T-cell (primary cell): ENCODE measurements around the gene CPNE6. TPM values are rescaled to one million over a fixed set of nuclear protein-coding genes. Genes with fewer than 3 reads are reported as not detected.
"Not testable (repeated sequence)": the region's sequence is repeated elsewhere in the genome, so short reads cannot be mapped to it uniquely, and the experiment has no call there.

Experiments
- ATAC-seq, 4 experiments: fragments of 200-7000 bp in 3 of 4; fragments of 150-1000 bp in 1 of 4; cut with Tn5 transposase; replicated peaks in 1 of 4; 1 replicate in 3 of 4; 2 replicates in 1 of 4; pipeline ENCODE4 v1.10.0; 2021; ENCODE audit warnings: moderate library complexity in 3 of 4, mild to moderate bottlenecking in 2 of 4, moderate number of reproducible peaks in 1 of 4
- CTCF ChIA-PET, 2 donors: fragments of 300-600 bp; sonication (Branson Sonifier 250); formaldehyde crosslinking; loops; one replicate each; lab custom pipeline; 2022; ENCODE audit warnings: antibody characterized with exemption in 2 of 2; lab: Charles Lee
- POLR2A ChIA-PET, 2 donors: fragments of 300-600 bp; sonication (Branson Sonifier 250); formaldehyde crosslinking; loops; one replicate each; lab custom pipeline; 2022; ENCODE audit warnings: antibody characterized with exemption in 2 of 2; lab: Charles Lee
- DNase-seq, 35 experiments: peaks; one replicate each; pipeline versions ENCODE4 v3.0.0 to v3.0.0-alpha.2; 2013 to 2023
- H3K27ac ChIP-seq: one replicate; pipeline ENCODE4 v1.5.1; 2013; ENCODE audit warnings: low read length
- H3K27me3 ChIP-seq, 2 experiments: replicated peaks in 1 of 2; 1 replicate in 1 of 2; 2 replicates in 1 of 2; pipeline versions ENCODE4 v1.6.1 to v1.7.0; 2013; ENCODE audit warnings: low read length in 1 of 2, mixed read lengths in 1 of 2; ENCODE audit not compliant: control insufficient read depth in 2 of 2, insufficient read depth in 2 of 2; ENCODE audit errors: extremely low read depth in 1 of 2
- H3K36me3 ChIP-seq, 2 donors: 1 replicate in 1 of 2; 2 replicates in 1 of 2; pipeline versions ENCODE4 v1.6.1 to v1.7.0; 2013; ENCODE audit warnings: low read length in 1 of 2; ENCODE audit not compliant: control insufficient read depth in 2 of 2, insufficient read depth in 1 of 2; ENCODE audit errors: extremely low read depth in 1 of 2
- H3K4me1 ChIP-seq, 2 experiments: 1 replicate in 1 of 2; 2 replicates in 1 of 2; pipeline versions ENCODE4 v1.6.1 to v1.7.0; 2013; ENCODE audit warnings: low read length in 2 of 2, mixed read lengths in 1 of 2; ENCODE audit not compliant: insufficient read depth in 2 of 2, control insufficient read depth in 1 of 2; ENCODE audit errors: extremely low read depth in 1 of 2
- H3K4me3 ChIP-seq, 2 donors: 1 replicate in 1 of 2; 2 replicates in 1 of 2; pipeline versions ENCODE4 v1.5.1 to v1.7.0; 2013; ENCODE audit warnings: mild to moderate bottlenecking in 2 of 2, low read length in 1 of 2, moderate library complexity in 1 of 2; ENCODE audit not compliant: control insufficient read depth in 1 of 2; ENCODE audit errors: extremely low read depth in 1 of 2
- H3K9me3 ChIP-seq: 2 replicates; pipeline ENCODE4 v1.7.0; 2013
- H3K27ac Mint-ChIP-seq, 2 donors: one replicate each; pipeline ENCODE4 v1.8.0; 2020 to 2021; ENCODE audit warnings: mild to moderate bottlenecking in 2 of 2, mixed read lengths in 2 of 2
- H3K27me3 Mint-ChIP-seq, 2 donors: one replicate each; pipeline ENCODE4 v1.8.0; 2021 to 2022; ENCODE audit warnings: mixed read lengths in 2 of 2
- H3K36me3 Mint-ChIP-seq: one replicate; pipeline ENCODE4 v1.8.0; 2021; ENCODE audit warnings: mixed read lengths
- H3K4me1 Mint-ChIP-seq, 3 donors: one replicate each; pipeline ENCODE4 v1.8.0; 2020 to 2022; ENCODE audit warnings: mixed read lengths in 3 of 3, mild to moderate bottlenecking in 1 of 3
- H3K4me3 Mint-ChIP-seq, 3 donors: one replicate each; pipeline ENCODE4 v1.8.0; 2020 to 2022; ENCODE audit warnings: mild to moderate bottlenecking in 3 of 3, mixed read lengths in 3 of 3, moderate library complexity in 3 of 3
- H3K9me3 Mint-ChIP-seq, 3 donors: one replicate each; pipeline ENCODE4 v1.8.0; 2020 to 2022; ENCODE audit warnings: mixed read lengths in 3 of 3
- WGBS: methylation state at CpG from one replicate; pipeline ENCODE4 v1.1.5; 2013; ENCODE audit warnings: missing lambda C conversion rate; ENCODE audit not compliant: insufficient coverage; 5-methylcytosine and 5-hydroxymethylcytosine counted together
- total RNA-seq, 35 experiments: library from RNA in 6 of 35; stranded (reverse) in 6 of 35; fragments of 120-200 nt in 1 of 35; gene quantifications; one replicate each; pipeline versions ENCODE4 v1.2.1 to v1.2.4 and lab custom pipeline; 2013 to 2026

Gene CPNE6
- total RNA-seq, 5 donors from 2014 or later (not counting 1 experiment from before 2014, with no cell fraction given) = not detected

DNA sequence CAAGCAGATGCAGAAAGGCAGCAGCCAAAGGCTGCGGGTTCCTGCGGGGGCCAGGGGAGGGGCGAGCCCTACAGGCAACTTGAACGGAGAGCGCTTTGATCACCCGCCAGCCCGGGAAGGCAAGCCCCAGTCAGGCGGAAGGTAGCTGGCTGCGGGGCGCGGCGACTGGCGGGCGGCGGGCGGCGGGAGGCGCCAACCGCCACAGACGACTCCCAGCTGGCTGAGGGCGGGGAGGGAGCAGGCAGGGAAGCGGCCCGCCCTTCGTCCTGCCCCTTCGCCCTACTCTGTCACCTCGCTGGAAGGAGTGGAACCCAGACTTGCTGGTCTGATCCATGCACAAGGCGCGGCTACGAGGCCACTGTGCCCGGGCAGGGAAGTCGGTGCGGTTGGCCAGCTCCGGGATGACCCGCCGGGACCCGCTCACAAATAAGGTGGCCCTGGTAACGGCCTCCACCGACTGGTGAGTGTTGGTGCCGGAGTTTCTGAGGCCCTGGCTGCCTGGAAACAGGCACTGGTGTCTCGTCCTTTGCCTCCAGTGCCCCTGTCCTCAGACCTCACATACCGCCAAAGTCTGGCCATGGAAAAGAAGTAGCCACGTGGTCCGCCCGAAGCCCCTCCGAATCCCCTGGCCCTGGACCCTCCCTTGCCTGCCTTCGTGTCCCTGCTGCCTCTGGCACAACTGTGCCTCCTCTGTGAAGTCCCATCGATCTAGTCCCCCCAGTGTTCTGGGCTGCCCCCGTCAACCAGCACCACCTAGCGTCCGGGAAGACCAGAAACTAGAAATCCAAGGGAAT lies 35.0 kb upstream of the CPNE6 start:
- peak; percentile 41 to 76 (median 57) for DNase-seq
- H3K36me3 Mint-ChIP-seq = no peaks in the 10 kb centered on the region
- no peaks in the 10 kb centered on the region for H3K27me3 Mint-ChIP-seq
- peak overlapping the region; percentile 61 for H3K27ac ChIP-seq
- peak overlapping the region; percentile 89 for H3K27ac Mint-ChIP-seq
- under 1% methylated on average over 48 of the region's 50 CpGs for WGBS
- H3K9me3 Mint-ChIP-seq = peaks cover 2 to 14% (median 10%) of the 10 kb centered on the region in 3 donors
- CTCF ChIA-PET = interaction anchor here in 1 of 2 donors (0.8 kb wide), 1 partner anchor 72 kb away, joined by 3 read pairs; no protein-coding TSS in a partner anchor
- no peaks in the 10 kb centered on the region for H3K27me3 ChIP-seq
- peak overlapping the region; percentile 69 to 70 for H3K4me3 ChIP-seq
- H3K4me3 Mint-ChIP-seq = peak overlapping the region; percentile 88 to 94 (median 89)
- POLR2A ChIA-PET = no interaction called here
- peak; percentile 85 to 86 (median 86) for ATAC-seq
- peaks cover 0 to 11% of the 10 kb centered on the region in 2 experiments for H3K4me1 ChIP-seq
- H3K36me3 ChIP-seq = no peaks in the 10 kb centered on the region
- H3K9me3 ChIP-seq = no peaks in the 10 kb centered on the region
- peaks cover 10 to 20% (median 10%) of the 10 kb centered on the region in 3 donors for H3K4me1 Mint-ChIP-seq

DNA sequence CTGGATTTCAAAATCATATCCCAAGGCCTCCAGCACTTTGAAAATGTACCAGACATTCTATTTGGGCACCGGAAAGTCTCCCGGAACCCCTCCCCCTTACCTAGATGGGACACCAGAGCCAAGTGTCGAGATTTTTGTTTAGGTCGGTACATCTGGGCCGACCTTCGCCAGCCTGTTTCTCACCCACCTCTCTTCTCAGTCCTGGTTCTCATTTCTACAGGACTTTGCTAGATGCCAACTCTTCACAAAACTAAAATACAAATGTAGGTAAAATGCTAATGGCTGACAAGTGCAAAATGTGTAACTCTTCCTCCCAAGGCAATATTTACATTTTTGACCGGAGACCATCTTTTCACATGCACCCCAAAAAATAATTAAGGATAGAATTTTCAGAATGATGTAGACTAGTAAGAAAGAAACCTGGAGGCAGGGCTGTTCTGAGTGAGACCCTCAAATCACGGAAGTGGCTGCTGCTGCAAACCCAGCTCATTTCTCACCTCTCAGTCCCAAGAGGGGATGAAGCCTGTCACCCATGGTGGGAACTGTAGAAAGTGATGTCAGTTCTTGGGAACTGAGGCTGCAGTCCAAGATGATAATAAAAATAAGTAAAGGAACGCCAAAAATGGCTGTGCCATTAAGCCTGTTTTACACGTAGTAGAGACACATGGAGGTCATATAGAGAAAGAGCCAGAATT lies 34.3 kb upstream of the CPNE6 start:
- Mint-ChIP-seq H3K4me3 (peak overlapping the region; percentile 88 to 94 (median 89)), H3K4me1 (peaks cover 10 to 20% (median 10%) of the 10 kb centered on the region in 3 donors), H3K27ac (peak overlapping the region; percentile 89)
- POLR2A ChIA-PET, H3K36me3 ChIP-seq, DNase-seq, ATAC-seq, H3K27me3 Mint-ChIP-seq, H3K27me3 ChIP-seq, H3K36me3 Mint-ChIP-seq, H3K9me3 Mint-ChIP-seq, H3K9me3 ChIP-seq: not testable (repeated sequence)
- Histone ChIP-seq H3K27ac (peak overlapping the region; percentile 61), H3K4me3 (peak overlapping the region in 1 of 2 donors; percentile 70), H3K4me1 (peaks cover 0 to 11% of the 10 kb centered on the region in 2 experiments)
- 43% methylated on average over 4 of the region's 10 CpGs for WGBS
- CTCF ChIA-PET = interaction anchor here in 1 of 2 donors (0.8 kb wide), 1 partner anchor 71 kb away, joined by 3 read pairs; no protein-coding TSS in a partner anchor

DNA sequence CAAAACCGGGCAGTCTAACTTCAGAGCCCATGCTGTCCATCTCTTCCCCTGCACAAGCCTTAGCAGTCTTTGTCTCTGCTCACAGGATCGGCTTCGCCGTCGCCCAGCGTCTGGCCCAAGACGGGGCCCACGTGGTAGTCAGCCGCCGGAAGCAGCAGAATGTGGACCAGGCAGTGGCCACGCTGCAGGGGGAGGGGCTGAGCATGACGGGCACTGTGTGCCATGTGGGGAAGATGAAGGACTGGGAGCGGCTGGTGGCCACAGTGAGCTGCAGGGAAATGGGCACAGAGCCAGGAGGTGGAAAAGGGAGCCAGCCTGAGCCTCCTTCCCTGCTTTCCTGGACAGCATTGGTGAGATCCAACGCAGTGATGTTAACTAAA lies 33.7 kb upstream of the CPNE6 start:
- Histone ChIP-seq H3K9me3 (no peaks in the 10 kb centered on the region), H3K4me1 (peaks cover 0 to 11% of the 10 kb centered on the region in 2 experiments), H3K27me3 (peaks cover 0 to 3% of the 10 kb centered on the region in 2 experiments), H3K36me3 (no peaks in the 10 kb centered on the region), H3K27ac (no peak overlapping the region), H3K4me3 (no peak overlapping the region)
- DNase-seq (no peak), ATAC-seq (no peak)
- H3K27ac Mint-ChIP-seq = no peak overlapping the region
- no peak overlapping the region for H3K4me3 Mint-ChIP-seq
- CTCF ChIA-PET = no interaction called here
- peaks cover 0 to 5% (median 1%) of the 10 kb centered on the region in 3 donors for H3K9me3 Mint-ChIP-seq
- POLR2A ChIA-PET = no interaction called here
- WGBS = 98% methylated on average over 13 of the region's 14 CpGs
- H3K4me1 Mint-ChIP-seq = peaks cover 10 to 20% (median 10%) of the 10 kb centered on the region in 3 donors
- H3K27me3 Mint-ChIP-seq = no peaks in the 10 kb centered on the region
- H3K36me3 Mint-ChIP-seq = no peaks in the 10 kb centered on the region

DNA sequence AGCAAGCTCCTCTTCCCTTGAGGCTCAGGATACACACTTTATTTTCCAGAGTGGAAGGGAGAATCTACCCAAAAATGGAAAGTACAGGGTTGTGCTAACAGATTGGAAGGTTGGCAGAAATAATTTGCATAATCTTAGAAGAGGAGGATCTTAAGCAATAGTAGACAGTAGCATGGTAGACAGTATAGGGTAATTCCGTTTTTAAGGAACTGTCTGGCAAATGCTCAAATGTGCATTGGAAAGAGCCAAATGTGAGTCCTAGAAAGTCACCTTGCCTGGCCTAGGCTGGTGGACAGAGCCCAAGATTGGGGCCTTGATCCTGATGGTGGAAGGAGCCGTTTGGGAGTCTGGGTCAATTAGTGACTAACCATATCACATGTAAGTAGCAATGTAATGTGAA lies 32.7 kb upstream of the CPNE6 start:
- ATAC-seq = no peak
- H3K27ac ChIP-seq = no peak overlapping the region
- H3K27me3 Mint-ChIP-seq = peaks cover 0 to 4% of the 10 kb centered on the region in 2 donors
- peaks cover 0 to 11% of the 10 kb centered on the region in 2 experiments for H3K4me1 ChIP-seq
- no peak overlapping the region for H3K27ac Mint-ChIP-seq
- H3K4me3 Mint-ChIP-seq = no peak overlapping the region
- 100% methylated on average over 1 of the region's 2 CpGs for WGBS
- no peaks in the 10 kb centered on the region for H3K36me3 ChIP-seq
- no peaks in the 10 kb centered on the region for H3K9me3 Mint-ChIP-seq
- no peak overlapping the region for H3K4me3 ChIP-seq
- ChIA-PET POLR2A (no interaction called here), CTCF (no interaction called here)
- H3K36me3 Mint-ChIP-seq = no peaks in the 10 kb centered on the region
- no peaks in the 10 kb centered on the region for H3K9me3 ChIP-seq
- no peak for DNase-seq
- H3K4me1 Mint-ChIP-seq = peaks cover 10 to 20% (median 10%) of the 10 kb centered on the region in 3 donors
- peaks cover 0 to 3% of the 10 kb centered on the region in 2 experiments for H3K27me3 ChIP-seq

DNA sequence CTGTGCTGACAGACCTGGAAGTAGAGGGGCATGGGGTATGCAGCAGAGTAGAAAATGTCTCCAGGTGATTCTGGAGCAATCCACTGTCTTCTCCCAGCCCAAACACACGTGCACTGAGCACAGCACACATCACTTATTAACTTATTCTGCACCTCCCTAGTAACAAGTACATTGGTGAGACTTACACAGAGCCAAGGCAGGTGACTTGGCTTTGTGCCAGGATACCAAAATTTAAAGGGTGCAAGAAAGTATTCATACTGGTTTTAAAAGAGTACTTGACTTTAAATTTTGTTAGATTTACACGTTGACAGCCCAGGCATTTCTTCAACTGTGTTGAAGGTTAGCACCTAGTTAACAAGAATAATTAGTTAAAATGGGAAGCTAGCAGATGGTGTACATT lies 30.7 kb upstream of the CPNE6 start:
- Mint-ChIP-seq H3K4me1 (peaks cover 9 to 18% (median 9%) of the 10 kb centered on the region in 3 donors), H3K27ac (no peak overlapping the region), H3K9me3 (no peaks in the 10 kb centered on the region), H3K27me3 (peaks cover 4 to 6% of the 10 kb centered on the region in 2 donors), H3K36me3 (no peaks in the 10 kb centered on the region), H3K4me3 (no peak overlapping the region)
- H3K4me1 ChIP-seq = peaks cover 0 to 10% of the 10 kb centered on the region in 2 experiments
- CTCF ChIA-PET = no interaction called here
- 67% methylated on average over 1 of the region's 2 CpGs for WGBS
- H3K27me3 ChIP-seq = peaks cover 0 to 3% of the 10 kb centered on the region in 2 experiments
- DNase-seq = no peak
- H3K4me3 ChIP-seq = no peak overlapping the region
- POLR2A ChIA-PET = no interaction called here
- no peaks in the 10 kb centered on the region for H3K9me3 ChIP-seq
- no peak for ATAC-seq
- no peaks in the 10 kb centered on the region for H3K36me3 ChIP-seq
- no peak overlapping the region for H3K27ac ChIP-seq

DNA sequence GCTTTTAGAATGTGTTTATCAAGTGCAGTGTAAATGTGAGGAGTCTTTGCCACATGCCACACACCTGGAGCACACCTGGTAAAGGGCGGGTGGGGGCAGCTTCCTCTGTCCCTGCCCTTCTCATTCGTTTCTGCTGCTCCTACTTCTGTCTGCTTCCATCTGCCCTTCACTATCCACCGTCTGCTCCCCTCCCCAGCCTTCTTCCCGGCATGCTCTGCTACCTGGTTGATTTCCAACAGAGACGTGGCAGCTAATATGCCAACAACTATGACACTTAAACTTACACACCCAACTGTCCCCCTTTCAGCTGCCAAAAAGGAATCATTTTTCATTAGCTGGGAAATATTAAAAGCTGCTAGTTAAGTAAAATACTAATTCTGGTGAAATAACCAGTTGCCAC lies 28.6 kb upstream of the CPNE6 start:
- no peak overlapping the region for H3K27ac Mint-ChIP-seq
- H3K9me3 ChIP-seq = no peaks in the 10 kb centered on the region
- POLR2A ChIA-PET = no interaction called here
- H3K36me3 Mint-ChIP-seq = no peaks in the 10 kb centered on the region
- WGBS = 72% methylated on average over 3 of the region's 5 CpGs
- no peak overlapping the region for H3K4me3 ChIP-seq
- H3K4me1 Mint-ChIP-seq = peaks cover 0 to 8% (median 0%) of the 10 kb centered on the region in 3 donors
- no peak for ATAC-seq
- H3K36me3 ChIP-seq = no peaks in the 10 kb centered on the region
- CTCF ChIA-PET = interaction anchor here (0.6 to 1.2 kb wide), 2 partner anchors 14 to 377 kb away, joined by 4 to 5 read pairs; no protein-coding TSS in a partner anchor
- H3K27ac ChIP-seq = no peak overlapping the region
- DNase-seq = no peak
- peaks cover 5 to 9% of the 10 kb centered on the region in 2 donors for H3K27me3 Mint-ChIP-seq
- H3K4me1 ChIP-seq = no peaks in the 10 kb centered on the region
- H3K27me3 ChIP-seq = peaks cover 0 to 3% of the 10 kb centered on the region in 2 experiments
- no peaks in the 10 kb centered on the region for H3K9me3 Mint-ChIP-seq
- H3K4me3 Mint-ChIP-seq = no peak overlapping the region
